WTC11 (cell line): ENCODE results near the gene RSPH4A. TPM values are rescaled to one million over a fixed set of nuclear protein-coding genes. Genes with fewer than 3 reads are reported as not detected.

ENCODE experiments used
- ATAC-seq: fragments of 200-7000 bp; cut with Tn5 transposase; 2 replicates; pipeline ENCODE4 v1.10.0; 2021; ENCODE audit warnings: mild to moderate bottlenecking, moderate library complexity
- CTCF ChIA-PET: fragments of 300-600 bp; sonication (Branson Sonifier 250); formaldehyde crosslinking; loops from one replicate; lab custom pipeline; 2021; ENCODE audit warnings: antibody characterized with exemption; lab: Charles Lee
- POLR2A ChIA-PET: fragments of 350-600 bp; sonication (Branson Sonifier 250); formaldehyde crosslinking; loops from one replicate; lab custom pipeline; 2021; ENCODE audit warnings: antibody characterized with exemption; lab: Charles Lee
- DNase-seq: peaks from one replicate; pipeline ENCODE4 v3.0.0; 2021; ENCODE audit warnings: low spot score
- H3K27ac Mint-ChIP-seq: 2 replicates; pipeline ENCODE4 v1.8.0; 2021; ENCODE audit warnings: mixed read lengths
- H3K27me3 Mint-ChIP-seq: 2 replicates; pipeline ENCODE4 v1.8.0; 2021; ENCODE audit warnings: low read depth, mild to moderate bottlenecking, moderate library complexity, mixed read lengths
- H3K36me3 Mint-ChIP-seq: 2 replicates; pipeline ENCODE4 v1.8.0; 2021; ENCODE audit warnings: mixed read lengths
- H3K4me1 Mint-ChIP-seq: 2 replicates; pipeline ENCODE4 v1.8.0; 2022; ENCODE audit warnings: mixed read lengths
- H3K4me3 Mint-ChIP-seq: 2 replicates; pipeline ENCODE4 v1.8.0; 2021; ENCODE audit warnings: mild to moderate bottlenecking, moderate library complexity, mixed read lengths
- H3K9me3 Mint-ChIP-seq: 2 replicates; pipeline ENCODE4 v1.8.0; 2021; ENCODE audit warnings: mixed read lengths
- ARID4B ChIP-seq: sonication (generic); formaldehyde crosslinking; IDR thresholded peaks from 2 replicates; pipeline ENCODE4 v1.8.0; 2023; ENCODE audit warnings: missing genetic modification reagents, mild to moderate bottlenecking, borderline replicate concordance
- CREB1 ChIP-seq: sonication (generic); formaldehyde crosslinking; IDR thresholded peaks from 2 replicates; pipeline ENCODE4 v1.8.0; 2023; ENCODE audit warnings: mild to moderate bottlenecking, missing genetic modification reagents
- CREM ChIP-seq: sonication (generic); formaldehyde crosslinking; IDR thresholded peaks from 2 replicates; pipeline ENCODE4 v1.8.1; 2022; ENCODE audit warnings: mild to moderate bottlenecking, missing genetic modification reagents, moderate library complexity
- CTCF ChIP-seq: fragments of 200-600 bp; IDR thresholded peaks from 2 replicates; pipeline ENCODE4 v1.8.0; 2022; ENCODE audit warnings: antibody characterized with exemption
- ELF4 ChIP-seq: sonication (generic); formaldehyde crosslinking; IDR thresholded peaks from 2 replicates; pipeline ENCODE4 v1.8.1; 2022; ENCODE audit warnings: low read depth, mild to moderate bottlenecking, moderate library complexity, missing genetic modification reagents
- EMX1 ChIP-seq: fragments of 250-450 bp; sonication (Bioruptor Pico); IDR thresholded peaks from 2 replicates; pipeline ENCODE4 v1.8.0; 2021; ENCODE audit warnings: mild to moderate bottlenecking
- ESRRA ChIP-seq: sonication (generic); formaldehyde crosslinking; IDR thresholded peaks from 2 replicates; pipeline ENCODE4 v1.8.1; 2022; ENCODE audit warnings: mild to moderate bottlenecking, missing genetic modification reagents, borderline replicate concordance
- ETV6 ChIP-seq: sonication (generic); formaldehyde crosslinking; IDR thresholded peaks from 2 replicates; pipeline ENCODE4 v1.8.1; 2022; ENCODE audit warnings: mild to moderate bottlenecking, missing genetic modification reagents
- FOXJ3 ChIP-seq: sonication (generic); formaldehyde crosslinking; IDR thresholded peaks from 2 replicates; pipeline ENCODE4 v1.9.0; 2021; ENCODE audit warnings: missing genetic modification reagents, mild to moderate bottlenecking, borderline replicate concordance
- GRHL2 ChIP-seq: fragments of 250-450 bp; sonication (Bioruptor Pico); IDR thresholded peaks from 2 replicates; pipeline ENCODE4 v1.8.0; 2022; ENCODE audit warnings: mild to moderate bottlenecking, moderate library complexity; ENCODE audit not compliant: insufficient replicate concordance, severe bottlenecking
- IRF1 ChIP-seq: sonication (generic); formaldehyde crosslinking; IDR thresholded peaks from 2 replicates; pipeline ENCODE4 v1.8.0; 2023; ENCODE audit warnings: missing genetic modification reagents
- IRF2 ChIP-seq: sonication (generic); formaldehyde crosslinking; IDR thresholded peaks from 2 replicates; pipeline ENCODE4 v1.8.0; 2022; ENCODE audit warnings: low read depth, missing genetic modification reagents, borderline replicate concordance
- KAT7 ChIP-seq: sonication (generic); formaldehyde crosslinking; IDR thresholded peaks from 2 replicates; pipeline ENCODE4 v1.8.1; 2023; ENCODE audit warnings: missing genetic modification reagents, mild to moderate bottlenecking, borderline replicate concordance
- NR2C2 ChIP-seq: sonication (generic); formaldehyde crosslinking; IDR thresholded peaks from 2 replicates; pipeline ENCODE4 v1.8.0; 2022; ENCODE audit warnings: mild to moderate bottlenecking, missing genetic modification reagents
- PREB ChIP-seq: sonication (generic); formaldehyde crosslinking; IDR thresholded peaks from 2 replicates; pipeline ENCODE4 v1.8.1; 2022; ENCODE audit warnings: mild to moderate bottlenecking, missing genetic modification reagents, moderate library complexity, borderline replicate concordance
- SMAD3 ChIP-seq: sonication (generic); formaldehyde crosslinking; IDR thresholded peaks from 2 replicates; pipeline ENCODE4 v1.8.0; 2022; ENCODE audit warnings: missing genetic modification reagents, mild to moderate bottlenecking, borderline replicate concordance
- SMAD4 ChIP-seq: sonication (generic); formaldehyde crosslinking; IDR thresholded peaks from 2 replicates; pipeline ENCODE4 v1.8.0; 2022; ENCODE audit warnings: mild to moderate bottlenecking, missing genetic modification reagents
- SP1 ChIP-seq: sonication (generic); formaldehyde crosslinking; conservative IDR thresholded peaks from 2 replicates; pipeline ENCODE4 v1.8.1; 2022; ENCODE audit warnings: missing genetic modification reagents
- TP53 ChIP-seq: sonication (generic); formaldehyde crosslinking; IDR thresholded peaks from 2 replicates; pipeline ENCODE4 v1.8.1; 2023; ENCODE audit warnings: mild to moderate bottlenecking, missing genetic modification reagents
- USF1 ChIP-seq: sonication (generic); formaldehyde crosslinking; IDR thresholded peaks from 2 replicates; pipeline ENCODE4 v1.8.0; 2022; ENCODE audit warnings: mild to moderate bottlenecking, missing genetic modification reagents
- ZNF121 ChIP-seq: sonication (generic); formaldehyde crosslinking; IDR thresholded peaks from 2 replicates; pipeline ENCODE4 v1.8.0; 2023; ENCODE audit warnings: missing genetic modification reagents
- ZNF232 ChIP-seq: sonication (generic); formaldehyde crosslinking; IDR thresholded peaks from 2 replicates; pipeline ENCODE4 v1.8.0; 2022; ENCODE audit warnings: mild to moderate bottlenecking, missing genetic modification reagents
- ZNF263 ChIP-seq: sonication (generic); formaldehyde crosslinking; IDR thresholded peaks from 2 replicates; pipeline ENCODE4 v1.8.1; 2022; ENCODE audit warnings: low read depth, mild to moderate bottlenecking, moderate library complexity, missing genetic modification reagents
- total RNA-seq: library from RNA; stranded (reverse); gene quantifications from 3 replicates; pipeline ENCODE4 v1.2.3, GENCODE V29; 2021

The RSPH4A gene
- total RNA-seq, 1 experiment from 2014 or later: 0.57 TPM

GRCh38 chr6:116676021-116676420 lies 59.7 kb downstream of the RSPH4A start:
- Mint-ChIP-seq H3K27me3 (peaks cover 14% of the 10 kb centered on the region; the same call in 1 of the 2 replicates), H3K27ac (no peak overlapping the region), H3K9me3 (0 out of 2 replicates have a peak, but pooled peaks cover 5% of the 10 kb centered on the region), H3K4me1 (peaks cover 6% of the 10 kb centered on the region), H3K4me3 (no peak overlapping the region), H3K36me3 (no peaks in the 10 kb centered on the region)
- ChIA-PET POLR2A (no interaction called here), CTCF (no interaction called here)
- no peak for TF ChIP-seq USF1 (CRISPR knock-in tag)
- TF ChIP-seq CTCF: no peak
- TF ChIP-seq TP53 (CRISPR knock-in tag): no peak
- no peak for TF ChIP-seq ARID4B
- TF ChIP-seq IRF2: no peak
- TF ChIP-seq SMAD4: no peak
- no peak for TF ChIP-seq EMX1 (CRISPR knock-in tag)
- no peak for TF ChIP-seq CREB1 (CRISPR knock-in tag)
- no peak for TF ChIP-seq GRHL2 (CRISPR knock-in tag)
- no peak for TF ChIP-seq ZNF121 (CRISPR knock-in tag)
- TF ChIP-seq ZNF232 (CRISPR knock-in tag): no peak
- no peak for DNase-seq
- no peak for ATAC-seq

GRCh38 chr6:116680880-116681672 lies 64.8 kb downstream of the RSPH4A start, which contains the start of gene KPNA5:
KPNA5 (plus strand) TSS chr6:116681211; CDS start chr6:116681335, 124 bp downstream.
- CTCF ChIA-PET: no interaction called here
- Mint-ChIP-seq H3K4me3 (peak within 1 kb of the TSS; percentile 99), H3K9me3 (peaks cover 5% of the 10 kb centered on the region), H3K4me1 (peaks cover 16% of the 10 kb centered on the region), H3K27ac (peak within 1 kb of the TSS; percentile 100), H3K36me3 (peaks cover 19% of the 10 kb centered on the region), H3K27me3 (no peaks in the 10 kb centered on the region; the same call in 1 of the 2 replicates)
- DNase-seq: peak; percentile 91
- ATAC-seq: peak; percentile 96
- POLR2A ChIA-PET: interaction anchor here (1.2 kb wide), 1 partner anchor 15 kb away, joined by 3 read pairs; no protein-coding TSS in a partner anchor
- TF ChIP-seq ZNF263 (CRISPR knock-in tag) (no peak), SP1 (CRISPR knock-in tag) (peak; percentile 83), ZNF232 (CRISPR knock-in tag) (peak; percentile 45; the same call in 1 of the 2 replicates), PREB (CRISPR knock-in tag) (no peak), FOXJ3 (CRISPR knock-in tag) (no peak), KAT7 (CRISPR knock-in tag) (peak; percentile 7), ESRRA (CRISPR knock-in tag) (0 out of 2 replicates have a peak, but pooled peaks have one; percentile 45), ETV6 (CRISPR knock-in tag) (peak; percentile 53; the same call in 1 of the 2 replicates), CREM (CRISPR knock-in tag) (peak; percentile 68), IRF1 (CRISPR knock-in tag) (no peak), SMAD3 (CRISPR knock-in tag) (peak; percentile 35; the same call in 1 of the 2 replicates), ELF4 (CRISPR knock-in tag) (no peak), NR2C2 (CRISPR knock-in tag) (no peak)
